ENCODE data around the gene DEAF1.

- TF ChIP-seq REST (IDR thresholded peaks at IDR 0.05; ENCODE audit: borderline replicate concordance) (no peak), REST (CRISPR knock-in tag; IDR thresholded peaks at IDR 0.05; ENCODE audit: low read depth) (no peak), ETS1 (conservative IDR thresholded peaks at IDR 0.05; ENCODE audit: control insufficient read depth, low read depth, low read length) (peak; percentile 55; the same call in 1 of the 2 replicates), CTCF (IDR thresholded peaks at IDR 0.05 in 2 of 3, conservative IDR thresholded peaks at IDR 0.05 in 1 of 3; ENCODE audit: insufficient read depth in 2 of 3, low read depth in 1 of 3, low read length in 3 of 3) (no peak), FOXA1 (IDR thresholded peaks at IDR 0.05; ENCODE audit: borderline replicate concordance) (no peak), POLR2A (conservative IDR thresholded peaks at IDR 0.05) (peak; percentile 89), BCL6 (CRISPR knock-in tag; IDR thresholded peaks at IDR 0.05) (no peak), HNRNPH1 (optimal IDR thresholded peaks at IDR 0.05; ENCODE audit: low read depth, low read length) (no peak), SMC3 (conservative IDR thresholded peaks at IDR 0.05; ENCODE audit: insufficient read depth, low read depth, low read length) (no peak)
Observed at GRCh38 chr11:695538-696248, 671 bp upstream of the DEAF1 start, which contains the start of gene TMEM80.
